Gastroesophageal sphincter (tissue), 3 donors: ENCODE results near the gene TLE6.

Experiments
- CTCF ChIP-seq, 4 experiments: fragments of 200-600 bp in 2 of 4; fragments of 450-650 bp in 2 of 4; sonication (generic) in 1 of 4; IDR thresholded peaks; one replicate each; pipeline ENCODE4 v1.5.1; 2017 to 2019; ENCODE audit warnings: antibody characterized with exemption in 4 of 4, mild to moderate bottlenecking in 2 of 4, moderate library complexity in 2 of 4
- POLR2A ChIP-seq, 2 donors: fragments of 450-650 bp; IDR thresholded peaks; one replicate each; pipeline ENCODE4 v1.6.1; 2017; ENCODE audit warnings: antibody characterized with exemption in 2 of 2, mild to moderate bottlenecking in 2 of 2, moderate library complexity in 1 of 2
- POLR2AphosphoS5 ChIP-seq: sonication (generic); formaldehyde crosslinking; IDR thresholded peaks from one replicate; pipeline ENCODE4 v1.6.1; 2017; ENCODE audit warnings: antibody characterized with exemption

- TF ChIP-seq POLR2AphosphoS5 = no peak
- no peak for TF ChIP-seq POLR2A (IDR thresholded peaks at IDR 0.05)
- TF ChIP-seq CTCF (IDR thresholded peaks at IDR 0.05) = no peak
These were observed 65.4 kb downstream of the TLE6 start for GRCh38 chr19:3042621-3043267.
